ENCODE data around the gene ZNF474. TPM values are rescaled to one million over a fixed set of nuclear protein-coding genes. Genes with fewer than 3 reads are reported as not detected.

ZNF474 gene
- total and polyA plus RNA-seq, 2 of the 4 experiments (the other 2 are of a cell fraction): 0.24 to 0.54 TPM

DNA sequence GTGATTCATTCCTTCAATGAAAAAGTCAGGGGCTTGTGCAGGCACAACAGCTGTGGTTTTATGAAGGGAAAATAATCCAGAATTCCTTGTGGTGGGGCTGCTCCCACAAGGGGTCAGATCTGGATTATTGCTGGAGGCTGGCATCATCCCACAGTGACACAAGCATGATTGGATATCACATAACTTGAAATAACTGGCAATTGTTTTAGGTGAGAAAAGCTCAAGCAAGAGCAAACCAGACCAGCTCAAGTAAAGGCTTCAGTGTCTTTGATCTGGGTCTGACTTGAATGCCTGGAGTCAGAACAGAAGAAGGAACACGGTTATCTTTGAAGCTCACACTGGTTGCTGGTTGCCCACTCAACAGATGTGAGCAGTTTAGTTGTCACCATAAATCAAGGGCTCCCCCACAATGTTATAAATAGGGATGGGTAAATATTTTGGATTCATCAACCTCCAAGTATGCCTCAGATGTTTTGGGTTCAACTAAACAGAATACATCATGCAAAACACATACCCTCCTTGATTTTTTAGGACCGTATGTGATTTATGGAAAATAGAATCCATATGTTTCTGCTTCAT lies 3.1 kb upstream of the ZNF474 start:
- in situ Hi-C loops (cut with MboI; ENCODE audit: low sequenced_read_pairs) (no loop called here), intact Hi-C loops (cut with micrococcal nuclease) (no loop called here), dilution Hi-C loops (cut with HindIII; ENCODE audit: low sequenced_read_pairs, unreplicated experiment) (no loop called here)
- Histone ChIP-seq H2AFZ (replicated peaks; ENCODE audit: low read length, poor library complexity) (peak overlapping the region; percentile 60), H3K4ac (ENCODE audit: low read depth, low read length) (peak overlapping the region; percentile 22; the same call in 1 of the 2 replicates), H3K79me1 (ENCODE audit: low read depth in 1 of 2, low read length in 2 of 2) (no peaks in the 10 kb centered on the region), H4K20me1 (ENCODE audit: insufficient read depth, low read length) (no peaks in the 10 kb centered on the region), H2BK20ac (ENCODE audit: low read depth, low read length) (peak overlapping the region; percentile 30), H3K4me1 (ENCODE audit: control insufficient read depth, insufficient read depth, low read length) (peaks cover 17% of the 10 kb centered on the region), H2BK15ac (ENCODE audit: low read depth, low read length) (peak overlapping the region; percentile 49; the same call in 1 of the 3 replicates), H2BK5ac (ENCODE audit: low read depth, low read length, poor library complexity, severe bottlenecking) (peak overlapping the region; percentile 75), H3K23ac (ENCODE audit: low read depth, low read length) (peak overlapping the region; percentile 19), H3K27ac (ENCODE audit: insufficient read depth, low read length) (peak overlapping the region; percentile 33; the same call in 1 of the 2 replicates), H2AK9ac (replicated peaks; ENCODE audit: low read depth, low read length, poor library complexity) (peak overlapping the region; percentile 20), H3K56ac (ENCODE audit: extremely low read depth, insufficient read depth, low read length) (peak overlapping the region; percentile 20; the same call in 1 of the 2 replicates), H3K36me3 (ENCODE audit: control insufficient read depth, insufficient read depth, low read length) (no peaks in the 10 kb centered on the region), H3K14ac (replicated peaks; ENCODE audit: low read depth, low read length) (no peak overlapping the region), H3K4me3 (ENCODE audit: insufficient read depth, low read depth, low read length) (no peak overlapping the region), H4K91ac (ENCODE audit: insufficient read depth, low read depth, low read length) (0 out of 2 replicates have a peak overlapping the region, but pooled peaks have one; percentile 8), H3K18ac (ENCODE audit: low read depth, low read length) (peak overlapping the region; percentile 30; the same call in 1 of the 2 replicates), H4K8ac (ENCODE audit: low read depth in 2 of 2, low read length in 2 of 2) (peak overlapping the region in 1 of 2 experiments; percentile 84; a peak in 3 of 4 replicates), H3K9me1 (ENCODE audit: insufficient read depth, low read length) (0 out of 2 replicates have a peak, but pooled peaks cover 3% of the 10 kb centered on the region), H3K4me2 (ENCODE audit: low read depth, low read length) (peak overlapping the region; percentile 74), H2AK5ac (ENCODE audit: low read depth, low read length) (no peak overlapping the region; the same call in 1 of the 2 replicates), H2BK120ac (ENCODE audit: low read depth, low read length) (peak overlapping the region; percentile 56), H3K9me3 (ENCODE audit: control insufficient read depth, insufficient read depth, low read length) (no peaks in the 10 kb centered on the region), H3K9ac (ENCODE audit: low read depth, low read length) (0 out of 2 replicates have a peak overlapping the region, but pooled peaks have one; percentile 5), H3K27me3 (ENCODE audit: control insufficient read depth, insufficient read depth, low read length) (no peaks in the 10 kb centered on the region), H4K5ac (ENCODE audit: low read depth, low read length) (0 out of 2 replicates have a peak overlapping the region, but pooled peaks have one; percentile 18)
- ChIA-PET CTCF (interaction anchor here (0.5 to 1.8 kb wide), 8 partner anchors 9 to 50 kb away, joined by 3 to 10 read pairs (median 4); no protein-coding TSS in a partner anchor), POLR2A (ENCODE audit: unreplicated experiment) (interaction anchor here (0.9 to 1.3 kb wide), 3 partner anchors 12 to 16 kb away, joined by 3 to 8 read pairs (median 4); no protein-coding TSS in a partner anchor)
- no TSS peak for BruUV-seq (replicated peaks)
- WGBS, 2 experiments (ENCODE audit: extremely low coverage in 2 of 2, insufficient read length in 1 of 2): no CpG with 5 or more reads among the region's 2 CpGs
- ATAC-seq (ENCODE audit: low read depth) (peak; percentile 59), DNase-seq (peak; percentile 83)
- no peak for TF ChIP-seq CHD1 (IDR thresholded peaks at IDR 0.05; ENCODE audit: low read depth, low read length)
- TF ChIP-seq POLR2A (IDR thresholded peaks at IDR 0.05; ENCODE audit: low read depth, low read length): no peak
- TF ChIP-seq RAD21 (IDR thresholded peaks at IDR 0.05; ENCODE audit: low read length): no peak
- TF ChIP-seq RFX5 (IDR thresholded peaks at IDR 0.05; ENCODE audit: low read depth, low read length): no peak
- peak; percentile 46; the same call in 1 of the 2 replicates for TF ChIP-seq CEBPB (IDR thresholded peaks at IDR 0.05; ENCODE audit: low read depth, low read length)
- no peak for TF ChIP-seq MAFK (IDR thresholded peaks at IDR 0.05; ENCODE audit: low read depth, low read length)
- TF ChIP-seq FOS (IDR thresholded peaks at IDR 0.05; ENCODE audit: low read depth, low read length): no peak; the same call in 1 of the 2 replicates
- TF ChIP-seq MAZ (IDR thresholded peaks at IDR 0.05; ENCODE audit: borderline replicate concordance, low read depth, low read length): peak; percentile 62; the same call in 1 of the 2 replicates
- TF ChIP-seq, protein P1, sequence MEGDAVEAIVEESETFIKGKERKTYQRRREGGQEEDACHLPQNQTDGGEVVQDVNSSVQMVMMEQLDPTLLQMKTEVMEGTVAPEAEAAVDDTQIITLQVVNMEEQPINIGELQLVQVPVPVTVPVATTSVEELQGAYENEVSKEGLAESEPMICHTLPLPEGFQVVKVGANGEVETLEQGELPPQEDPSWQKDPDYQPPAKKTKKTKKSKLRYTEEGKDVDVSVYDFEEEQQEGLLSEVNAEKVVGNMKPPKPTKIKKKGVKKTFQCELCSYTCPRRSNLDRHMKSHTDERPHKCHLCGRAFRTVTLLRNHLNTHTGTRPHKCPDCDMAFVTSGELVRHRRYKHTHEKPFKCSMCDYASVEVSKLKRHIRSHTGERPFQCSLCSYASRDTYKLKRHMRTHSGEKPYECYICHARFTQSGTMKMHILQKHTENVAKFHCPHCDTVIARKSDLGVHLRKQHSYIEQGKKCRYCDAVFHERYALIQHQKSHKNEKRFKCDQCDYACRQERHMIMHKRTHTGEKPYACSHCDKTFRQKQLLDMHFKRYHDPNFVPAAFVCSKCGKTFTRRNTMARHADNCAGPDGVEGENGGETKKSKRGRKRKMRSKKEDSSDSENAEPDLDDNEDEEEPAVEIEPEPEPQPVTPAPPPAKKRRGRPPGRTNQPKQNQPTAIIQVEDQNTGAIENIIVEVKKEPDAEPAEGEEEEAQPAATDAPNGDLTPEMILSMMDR (conservative IDR thresholded peaks at IDR 0.05; ENCODE audit: low read depth, low read length): 0 out of 2 replicates have a peak, but pooled peaks have one; percentile 7
- peak; percentile 5; the same call in 1 of the 2 replicates for TF ChIP-seq SMC3 (IDR thresholded peaks at IDR 0.05; ENCODE audit: low read depth, low read length)
- TF ChIP-seq, protein P2, sequence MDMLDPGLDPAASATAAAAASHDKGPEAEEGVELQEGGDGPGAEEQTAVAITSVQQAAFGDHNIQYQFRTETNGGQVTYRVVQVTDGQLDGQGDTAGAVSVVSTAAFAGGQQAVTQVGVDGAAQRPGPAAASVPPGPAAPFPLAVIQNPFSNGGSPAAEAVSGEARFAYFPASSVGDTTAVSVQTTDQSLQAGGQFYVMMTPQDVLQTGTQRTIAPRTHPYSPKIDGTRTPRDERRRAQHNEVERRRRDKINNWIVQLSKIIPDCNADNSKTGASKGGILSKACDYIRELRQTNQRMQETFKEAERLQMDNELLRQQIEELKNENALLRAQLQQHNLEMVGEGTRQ (IDR thresholded peaks at IDR 0.05; ENCODE audit: low read depth, low read length): no peak
- TF ChIP-seq, protein P3, sequence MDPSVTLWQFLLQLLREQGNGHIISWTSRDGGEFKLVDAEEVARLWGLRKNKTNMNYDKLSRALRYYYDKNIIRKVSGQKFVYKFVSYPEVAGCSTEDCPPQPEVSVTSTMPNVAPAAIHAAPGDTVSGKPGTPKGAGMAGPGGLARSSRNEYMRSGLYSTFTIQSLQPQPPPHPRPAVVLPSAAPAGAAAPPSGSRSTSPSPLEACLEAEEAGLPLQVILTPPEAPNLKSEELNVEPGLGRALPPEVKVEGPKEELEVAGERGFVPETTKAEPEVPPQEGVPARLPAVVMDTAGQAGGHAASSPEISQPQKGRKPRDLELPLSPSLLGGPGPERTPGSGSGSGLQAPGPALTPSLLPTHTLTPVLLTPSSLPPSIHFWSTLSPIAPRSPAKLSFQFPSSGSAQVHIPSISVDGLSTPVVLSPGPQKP (IDR thresholded peaks at IDR 0.05; ENCODE audit: borderline replicate concordance, low read depth, low read length): no peak
- TF ChIP-seq NFE2L2 (IDR thresholded peaks at IDR 0.05; ENCODE audit: low read depth, low read length): no peak
- peak; percentile 22; the same call in 1 of the 2 replicates for TF ChIP-seq BHLHE40 (IDR thresholded peaks at IDR 0.05; ENCODE audit: low read depth, low read length)
